K562 (cell line): ENCODE results near the gene CRYZL1. TPM values are rescaled to one million over a fixed set of nuclear protein-coding genes. Genes with fewer than 3 reads are reported as not detected.
A peak's percentile ranks its signal among the peaks of the same experiment; 100 is the strongest.

ENCODE experiments used
- ARNT ChIP-seq, 2 experiments: fragments of 450-650 bp; IDR thresholded peaks; 2 replicates each; pipeline ENCODE4 v1.6.1; 2016; ENCODE audit warnings: mild to moderate bottlenecking in 1 of 2
- CBFB ChIP-seq: sonication (generic); formaldehyde crosslinking; IDR thresholded peaks from 2 replicates; pipeline ENCODE4 v1.4.0; 2020; ENCODE audit warnings: mild to moderate bottlenecking, missing genetic modification reagents
- ELF2 ChIP-seq: fragments of 250-450 bp; sonication (Bioruptor Pico); IDR thresholded peaks from 2 replicates; pipeline ENCODE4 v1.5.0; 2021; ENCODE audit warnings: mild to moderate bottlenecking
- EWSR1 ChIP-seq: fragments of 450-650 bp; IDR thresholded peaks from 2 replicates; pipeline ENCODE4 v1.6.1; 2018; ENCODE audit warnings: borderline replicate concordance, mild to moderate bottlenecking, low read depth, moderate library complexity; ENCODE audit not compliant: partially characterized antibody
- FOSL1 ChIP-seq: fragments of 200-800 bp; sonication (Bioruptor generic); conservative IDR thresholded peaks from 2 replicates; pipeline ENCODE4 v1.6.1; 2016; ENCODE audit warnings: missing genetic modification characterization, missing compliant biosample characterization
- KDM2B ChIP-seq: fragments of 250-450 bp; sonication (Bioruptor Pico); IDR thresholded peaks from 2 replicates; pipeline ENCODE4 v1.8.0; 2021; ENCODE audit warnings: mild to moderate bottlenecking, moderate library complexity
- KLF13 ChIP-seq: fragments of 450-650 bp; IDR thresholded peaks from 2 replicates; pipeline ENCODE4 v1.6.1; 2016; ENCODE audit warnings: missing genetic modification characterization, low read depth, mild to moderate bottlenecking, missing compliant biosample characterization, moderate library complexity, borderline replicate concordance
- NCOA1 ChIP-seq: fragments of 450-650 bp; IDR thresholded peaks from 2 replicates; pipeline ENCODE4 v1.6.1; 2016; ENCODE audit warnings: low read depth
- NR4A1 ChIP-seq, 2 experiments: fragments of 250-450 bp in 1 of 2; fragments of 450-650 bp in 1 of 2; sonication (Bioruptor Pico) in 1 of 2; IDR thresholded peaks; 2 replicates each; pipeline versions ENCODE4 v1.4.0 to v1.6.1; 2016 to 2020; ENCODE audit warnings: mild to moderate bottlenecking in 2 of 2, missing compliant biosample characterization in 1 of 2, missing genetic modification characterization in 1 of 2, moderate library complexity in 1 of 2
- POLR2H ChIP-seq: IDR thresholded peaks from 2 replicates; pipeline ENCODE4 v1.6.1; 2016; ENCODE audit warnings: missing genetic modification characterization, low read depth, mild to moderate bottlenecking, control low read depth, missing compliant biosample characterization, moderate library complexity
- PRPF4 ChIP-seq: fragments of 200-400 bp; formaldehyde crosslinking; IDR thresholded peaks from one replicate; pipeline ENCODE4 v1.6.1; 2017; ENCODE audit warnings: low read length, low read depth, mild to moderate bottlenecking; ENCODE audit not compliant: insufficient read depth, poor library complexity, severe bottlenecking
- RBM25 ChIP-seq: fragments of 200-400 bp; formaldehyde crosslinking; IDR thresholded peaks from 2 replicates; pipeline ENCODE4 v1.6.1; 2018; ENCODE audit warnings: low read length, low read depth, moderate library complexity; ENCODE audit not compliant: severe bottlenecking
- SMAD3 ChIP-seq: fragments of 450-650 bp; formaldehyde crosslinking; conservative IDR thresholded peaks from 2 replicates; pipeline ENCODE4 v1.4.0; 2020; ENCODE audit warnings: mild to moderate bottlenecking
- TBL1XR1 ChIP-seq, 2 experiments: IDR thresholded peaks; 2 replicates each; pipeline ENCODE4 v1.6.1; 2012; ENCODE audit warnings: improper control_type of control experiment in 2 of 2, low read length in 2 of 2, mild to moderate bottlenecking in 1 of 2
- YY1 ChIP-seq, 3 experiments: IDR thresholded peaks; 2 replicates each; pipeline ENCODE4 v1.6.1; 2011; ENCODE audit warnings: low read length in 2 of 3, mild to moderate bottlenecking in 2 of 3, moderate library complexity in 2 of 3, borderline replicate concordance in 1 of 3, control low read depth in 1 of 3, low read depth in 1 of 3; ENCODE audit not compliant: insufficient read depth in 3 of 3, insufficient replicate concordance in 2 of 3, control insufficient read depth in 1 of 3, insufficient read length in 1 of 3; ENCODE audit errors: extremely low read depth in 1 of 3
- ZFX ChIP-seq: sonication (generic); formaldehyde crosslinking; IDR thresholded peaks from 2 replicates; pipeline ENCODE4 v1.8.0; 2022; ENCODE audit warnings: mild to moderate bottlenecking, missing genetic modification reagents, moderate library complexity
- polyA plus RNA-seq, 8 experiments: library from polyadenylated mRNA; depleted of rRNA in 4 of 8; stranded (reverse) in 5 of 8; unstranded in 3 of 8; fragments of >200 nt; fragmentation: Nextera tagmentation in 2 of 8; fragmentation: Illumina TruSeq in 1 of 8; extraction: Ambion mirVana in 2 of 8; extraction: Trizol in 1 of 8; gene quantifications; 2 replicates each; pipeline versions ENCODE4 v1.2.1 to v1.2.3, GENCODE V29; 2011 to 2014; ENCODE audit warnings: inconsistent platforms in 1 of 8, missing spikeins in 1 of 8
- total RNA-seq, 7 experiments: library from RNA; depleted of rRNA in 6 of 7; stranded (reverse); fragments of >200 nt in 6 of 7; fragmentation: Illumina TruSeq in 2 of 7; extraction: Trizol in 2 of 7; gene quantifications; 2 replicates each; pipeline versions ENCODE4 v1.2.1 to v1.2.3, GENCODE V29; 2011 to 2021; ENCODE audit warnings: low replicate concordance in 1 of 7
- TF ChIP-seq, protein P1 (sequence below), 2 experiments: fragments of 450-650 bp in 1 of 2; sonication (generic) in 1 of 2; formaldehyde crosslinking in 1 of 2; IDR thresholded peaks in 1 of 2; conservative IDR thresholded peaks in 1 of 2; 2 replicates each; pipeline versions ENCODE4 v1.6.1 to v1.8.1; 2016 to 2023; ENCODE audit warnings: mild to moderate bottlenecking in 2 of 2, moderate library complexity in 2 of 2, inconsistent platforms in 1 of 2, missing genetic modification reagents in 1 of 2
- TF ChIP-seq, protein P2 (sequence below): fragments of 450-650 bp; conservative IDR thresholded peaks from 2 replicates; pipeline ENCODE4 v1.6.1; 2016; ENCODE audit warnings: missing genetic modification characterization, low read depth, mild to moderate bottlenecking, missing compliant biosample characterization, moderate library complexity
- TF ChIP-seq, protein P3 (sequence below): fragments of 250-450 bp; sonication (Bioruptor Pico); IDR thresholded peaks from 2 replicates; pipeline ENCODE4 v1.4.0; 2020; ENCODE audit warnings: mild to moderate bottlenecking, moderate library complexity, borderline replicate concordance

The CRYZL1 gene
- total and polyA plus RNA-seq, 9 of the 15 experiments (the other 6 are each of a cell fraction or from before 2014, with no cell fraction given): 19.9 to 98.2 (median 39.2) TPM

DNA sequence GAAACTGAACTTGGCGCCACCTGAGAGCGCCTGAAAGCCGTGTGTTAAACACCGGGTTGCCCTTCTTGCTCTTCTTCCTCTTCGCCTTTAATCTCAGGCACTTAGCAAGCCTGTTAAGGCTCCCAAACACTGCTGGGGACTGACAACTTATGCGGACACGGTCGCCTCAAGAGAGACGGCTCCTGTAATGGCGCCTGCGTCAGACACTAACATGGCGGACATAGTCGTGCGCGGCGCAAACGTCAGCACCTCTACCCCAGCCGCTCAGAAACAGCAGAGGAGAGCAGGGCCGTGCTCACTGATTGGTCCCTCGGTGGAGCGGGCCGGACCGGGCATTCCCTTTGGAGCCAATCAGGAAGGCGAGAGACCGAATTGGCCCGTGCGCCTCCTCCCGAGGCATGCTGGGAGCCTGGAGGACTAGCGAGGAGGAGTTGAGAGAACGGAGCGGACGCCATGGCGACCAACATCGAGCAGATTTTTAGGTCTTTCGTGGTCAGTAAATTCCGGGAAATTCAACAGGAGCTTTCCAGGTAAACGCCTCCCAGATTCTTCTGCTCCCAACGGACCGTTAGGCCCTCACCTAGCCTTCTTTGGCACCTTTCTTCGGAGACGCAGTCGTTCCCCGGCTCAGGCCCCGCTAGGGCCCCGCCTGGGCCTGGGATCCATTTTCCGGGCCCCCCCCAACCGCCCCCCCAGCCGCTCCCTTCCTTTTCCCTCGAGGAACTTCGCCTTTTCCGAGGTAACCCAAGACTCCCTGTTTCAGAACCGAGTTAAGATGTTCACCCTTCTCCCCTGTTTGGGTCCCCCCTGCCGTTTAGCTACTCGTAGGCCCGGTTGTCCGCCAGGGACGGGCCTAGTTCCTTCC is 98.7 kb downstream of the CRYZL1 start, which contains the start of gene SON (continued):
- TF ChIP-seq, protein P1, sequence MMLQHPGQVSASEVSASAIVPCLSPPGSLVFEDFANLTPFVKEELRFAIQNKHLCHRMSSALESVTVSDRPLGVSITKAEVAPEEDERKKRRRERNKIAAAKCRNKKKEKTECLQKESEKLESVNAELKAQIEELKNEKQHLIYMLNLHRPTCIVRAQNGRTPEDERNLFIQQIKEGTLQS (IDR thresholded peaks at IDR 0.05): peak; percentile 42; the same call in 1 of the 2 replicates
- TF ChIP-seq, protein P1 (CRISPR knock-in tag; conservative IDR thresholded peaks at IDR 0.05): peak; percentile 90; the same call in 1 of the 2 replicates
- TF ChIP-seq, protein P2, sequence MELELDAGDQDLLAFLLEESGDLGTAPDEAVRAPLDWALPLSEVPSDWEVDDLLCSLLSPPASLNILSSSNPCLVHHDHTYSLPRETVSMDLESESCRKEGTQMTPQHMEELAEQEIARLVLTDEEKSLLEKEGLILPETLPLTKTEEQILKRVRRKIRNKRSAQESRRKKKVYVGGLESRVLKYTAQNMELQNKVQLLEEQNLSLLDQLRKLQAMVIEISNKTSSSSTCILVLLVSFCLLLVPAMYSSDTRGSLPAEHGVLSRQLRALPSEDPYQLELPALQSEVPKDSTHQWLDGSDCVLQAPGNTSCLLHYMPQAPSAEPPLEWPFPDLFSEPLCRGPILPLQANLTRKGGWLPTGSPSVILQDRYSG: 0 out of 2 replicates have a peak, but pooled peaks have one; percentile 86
- TF ChIP-seq KDM2B (CRISPR knock-in tag) (peak; percentile 78; the same call in 1 of the 2 replicates), RBM25 (peak; percentile 78), CBFB (no peak), POLR2H (tag) (peak; percentile 95), TBL1XR1 (IDR thresholded peaks at IDR 0.05; ENCODE audit: low read length in 2 of 2) (peak; percentile 48 to 73; a peak in 3 of 4 replicates), NR4A1 (CRISPR knock-in tag; IDR thresholded peaks at IDR 0.05) (no peak), NR4A1 (tag; IDR thresholded peaks at IDR 0.05) (peak; percentile 73; the same call in 1 of the 2 replicates), KLF13 (0 out of 2 replicates have a peak, but pooled peaks have one; percentile 47), ZFX (CRISPR knock-in tag) (peak; percentile 99), NCOA1 (peak; percentile 23; the same call in 1 of the 2 replicates), ELF2 (CRISPR knock-in tag) (peak; percentile 74), EWSR1 (no peak), SMAD3 (CRISPR knock-in tag) (0 out of 2 replicates have a peak, but pooled peaks have one; percentile 17), FOSL1 (tag) (peak; percentile 11; the same call in 1 of the 2 replicates), ARNT (IDR thresholded peaks at IDR 0.05) (peak; percentile 72; a peak in 3 of 4 replicates), YY1 (IDR thresholded peaks at IDR 0.05; ENCODE audit: borderline replicate concordance in 1 of 3, control insufficient read depth in 1 of 3, extremely low read depth in 1 of 3, insufficient read depth in 3 of 3, insufficient read length in 1 of 3, insufficient replicate concordance in 2 of 3, low read depth in 1 of 3, low read length in 2 of 3) (peak; percentile 97 to 99 (median 98)), PRPF4 (peak; percentile 13)
- TF ChIP-seq, protein P3, sequence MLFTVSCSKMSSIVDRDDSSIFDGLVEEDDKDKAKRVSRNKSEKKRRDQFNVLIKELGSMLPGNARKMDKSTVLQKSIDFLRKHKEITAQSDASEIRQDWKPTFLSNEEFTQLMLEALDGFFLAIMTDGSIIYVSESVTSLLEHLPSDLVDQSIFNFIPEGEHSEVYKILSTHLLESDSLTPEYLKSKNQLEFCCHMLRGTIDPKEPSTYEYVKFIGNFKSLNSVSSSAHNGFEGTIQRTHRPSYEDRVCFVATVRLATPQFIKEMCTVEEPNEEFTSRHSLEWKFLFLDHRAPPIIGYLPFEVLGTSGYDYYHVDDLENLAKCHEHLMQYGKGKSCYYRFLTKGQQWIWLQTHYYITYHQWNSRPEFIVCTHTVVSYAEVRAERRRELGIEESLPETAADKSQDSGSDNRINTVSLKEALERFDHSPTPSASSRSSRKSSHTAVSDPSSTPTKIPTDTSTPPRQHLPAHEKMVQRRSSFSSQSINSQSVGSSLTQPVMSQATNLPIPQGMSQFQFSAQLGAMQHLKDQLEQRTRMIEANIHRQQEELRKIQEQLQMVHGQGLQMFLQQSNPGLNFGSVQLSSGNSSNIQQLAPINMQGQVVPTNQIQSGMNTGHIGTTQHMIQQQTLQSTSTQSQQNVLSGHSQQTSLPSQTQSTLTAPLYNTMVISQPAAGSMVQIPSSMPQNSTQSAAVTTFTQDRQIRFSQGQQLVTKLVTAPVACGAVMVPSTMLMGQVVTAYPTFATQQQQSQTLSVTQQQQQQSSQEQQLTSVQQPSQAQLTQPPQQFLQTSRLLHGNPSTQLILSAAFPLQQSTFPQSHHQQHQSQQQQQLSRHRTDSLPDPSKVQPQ (CRISPR knock-in tag): no peak
